ENCODE measurements around the gene ZNF182.
"Not testable (repeated sequence)": the region's sequence is repeated elsewhere in the genome, so short reads cannot be mapped to it uniquely, and the experiment has no call there.

ZNF182 gene

GRCh38 chrX:47961830-47962229, 42.0 kb downstream of the ZNF182 start:
- peaks cover 0 to 10% (median 5%) of the 10 kb centered on the region in 5 donors for H3K4me1 ChIP-seq (ENCODE audit: control insufficient read depth in 5 of 5, insufficient read depth in 5 of 5, low read length in 5 of 5)
- not testable (repeated sequence) for H3K9ac ChIP-seq (ENCODE audit: low read length in 5 of 5); H3K27me3 ChIP-seq (ENCODE audit: control insufficient read depth in 5 of 5, insufficient read depth in 4 of 5, low read length in 5 of 5); H3K36me3 ChIP-seq (ENCODE audit: control insufficient read depth in 5 of 5, insufficient read depth in 5 of 5, low read length in 5 of 5); H3K4me3 ChIP-seq (ENCODE audit: low read depth in 1 of 5, low read length in 5 of 5); H3K27ac ChIP-seq (ENCODE audit: low read depth, low read length)
- H3K9me3 ChIP-seq (ENCODE audit: control insufficient read depth in 5 of 5, low read length in 5 of 5): peaks cover 0 to 25% (median 12%) of the 10 kb centered on the region in 5 donors

- Histone ChIP-seq H3K9me3 (ENCODE audit: control insufficient read depth in 5 of 5, low read length in 5 of 5) (peaks cover 0 to 20% (median 11%) of the 10 kb centered on the region in 5 donors), H3K36me3 (ENCODE audit: control insufficient read depth in 5 of 5, insufficient read depth in 5 of 5, low read length in 5 of 5) (no peaks in the 10 kb centered on the region), H3K27ac (ENCODE audit: low read depth, low read length) (no peak overlapping the region), H3K4me1 (ENCODE audit: control insufficient read depth in 5 of 5, insufficient read depth in 5 of 5, low read length in 5 of 5) (peaks cover 0 to 10% (median 5%) of the 10 kb centered on the region in 5 donors), H3K4me3 (ENCODE audit: low read depth in 1 of 5, low read length in 5 of 5) (no peak overlapping the region), H3K27me3 (ENCODE audit: control insufficient read depth in 5 of 5, insufficient read depth in 4 of 5, low read length in 5 of 5) (peaks cover 0 to 6% (median 0%) of the 10 kb centered on the region in 5 donors), H3K9ac (ENCODE audit: low read length in 5 of 5) (no peak overlapping the region)
Observed at GRCh38 chrX:47960406-47960805, 43.4 kb downstream of the ZNF182 start.

DNA sequence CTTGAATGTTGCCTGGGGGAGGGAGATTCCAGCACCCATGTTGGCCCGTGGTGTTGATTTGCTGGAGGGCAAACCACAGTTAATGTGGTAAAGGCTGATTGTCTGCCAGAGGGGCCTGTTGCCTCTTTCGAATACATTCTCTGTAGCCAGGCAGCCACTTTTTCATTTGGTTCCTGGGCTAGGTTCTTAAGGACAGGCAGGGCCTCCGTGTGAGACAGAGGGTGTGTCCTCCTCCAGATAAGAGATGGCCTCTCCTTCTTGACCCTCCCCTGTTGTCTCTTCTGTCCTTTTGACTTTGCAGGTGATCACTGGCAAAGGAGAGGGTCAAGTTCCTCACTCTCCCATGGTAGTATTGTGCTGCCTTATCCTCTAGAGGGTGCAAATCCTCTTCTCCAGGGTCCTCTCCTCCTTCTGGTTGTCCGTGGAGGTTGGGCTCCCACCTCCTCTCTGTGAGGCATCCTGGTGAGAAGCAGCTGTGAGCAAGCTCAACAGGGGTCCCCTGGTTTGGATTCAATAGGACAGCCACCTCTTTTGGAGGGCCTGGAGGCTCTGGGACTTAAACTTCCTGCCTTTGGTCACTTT, 44.9 kb downstream of the ZNF182 start:
- Histone ChIP-seq H3K36me3 (ENCODE audit: control insufficient read depth in 5 of 5, insufficient read depth in 5 of 5, low read length in 5 of 5) (no peaks in the 10 kb centered on the region), H3K4me1 (ENCODE audit: control insufficient read depth in 5 of 5, insufficient read depth in 5 of 5, low read length in 5 of 5) (peaks cover 0 to 10% (median 5%) of the 10 kb centered on the region in 5 donors), H3K27me3 (ENCODE audit: control insufficient read depth in 5 of 5, insufficient read depth in 4 of 5, low read length in 5 of 5) (peaks cover 0 to 6% (median 0%) of the 10 kb centered on the region in 5 donors), H3K4me3 (ENCODE audit: low read depth in 1 of 5, low read length in 5 of 5) (no peak overlapping the region), H3K27ac (ENCODE audit: low read depth, low read length) (no peak overlapping the region), H3K9me3 (ENCODE audit: control insufficient read depth in 5 of 5, low read length in 5 of 5) (peaks cover 0 to 9% (median 0%) of the 10 kb centered on the region in 5 donors), H3K9ac (ENCODE audit: low read length in 5 of 5) (no peak overlapping the region)

GRCh38 chrX:47958206-47958605, 45.6 kb downstream of the ZNF182 start:
- H3K27me3 ChIP-seq (ENCODE audit: control insufficient read depth in 5 of 5, insufficient read depth in 4 of 5, low read length in 5 of 5); H3K9ac ChIP-seq (ENCODE audit: low read length in 5 of 5); H3K27ac ChIP-seq (ENCODE audit: low read depth, low read length); H3K36me3 ChIP-seq (ENCODE audit: control insufficient read depth in 5 of 5, insufficient read depth in 5 of 5, low read length in 5 of 5); H3K4me3 ChIP-seq (ENCODE audit: low read depth in 1 of 5, low read length in 5 of 5); H3K9me3 ChIP-seq (ENCODE audit: control insufficient read depth in 5 of 5, low read length in 5 of 5): not testable (repeated sequence)
- H3K4me1 ChIP-seq (ENCODE audit: control insufficient read depth in 5 of 5, insufficient read depth in 5 of 5, low read length in 5 of 5): peaks cover 0 to 10% (median 5%) of the 10 kb centered on the region in 5 donors

GRCh38 chrX:47956016-47956415, 47.8 kb downstream of the ZNF182 start:
- Histone ChIP-seq H3K4me3 (ENCODE audit: low read depth in 1 of 5, low read length in 5 of 5) (no peak overlapping the region), H3K9me3 (ENCODE audit: control insufficient read depth in 5 of 5, low read length in 5 of 5) (peaks cover 0 to 23% (median 4%) of the 10 kb centered on the region in 5 donors), H3K9ac (ENCODE audit: low read length in 5 of 5) (no peak overlapping the region), H3K36me3 (ENCODE audit: control insufficient read depth in 5 of 5, insufficient read depth in 5 of 5, low read length in 5 of 5) (no peaks in the 10 kb centered on the region), H3K27me3 (ENCODE audit: control insufficient read depth in 5 of 5, insufficient read depth in 4 of 5, low read length in 5 of 5) (peaks cover 0 to 6% (median 0%) of the 10 kb centered on the region in 5 donors), H3K27ac (ENCODE audit: low read depth, low read length) (no peak overlapping the region), H3K4me1 (ENCODE audit: control insufficient read depth in 5 of 5, insufficient read depth in 5 of 5, low read length in 5 of 5) (peaks cover 0 to 10% (median 0%) of the 10 kb centered on the region in 5 donors)

GRCh38 chrX:47955295-47955694, 48.5 kb downstream of the ZNF182 start:
- not testable (repeated sequence) for H3K27ac ChIP-seq (ENCODE audit: low read depth, low read length); H3K4me3 ChIP-seq (ENCODE audit: low read depth in 1 of 5, low read length in 5 of 5); H3K9ac ChIP-seq (ENCODE audit: low read length in 5 of 5); H3K27me3 ChIP-seq (ENCODE audit: control insufficient read depth in 5 of 5, insufficient read depth in 4 of 5, low read length in 5 of 5); H3K4me1 ChIP-seq (ENCODE audit: control insufficient read depth in 5 of 5, insufficient read depth in 5 of 5, low read length in 5 of 5); H3K36me3 ChIP-seq (ENCODE audit: control insufficient read depth in 5 of 5, insufficient read depth in 5 of 5, low read length in 5 of 5)
- H3K9me3 ChIP-seq (ENCODE audit: control insufficient read depth in 5 of 5, low read length in 5 of 5): peaks cover 0 to 21% (median 7%) of the 10 kb centered on the region in 5 donors

GRCh38 chrX:47941423-47941822, 62.4 kb downstream of the ZNF182 start:
- Histone ChIP-seq H3K4me1 (ENCODE audit: control insufficient read depth in 5 of 5, insufficient read depth in 5 of 5, low read length in 5 of 5) (no peaks in the 10 kb centered on the region), H3K9me3 (ENCODE audit: control insufficient read depth in 5 of 5, low read length in 5 of 5) (peaks cover 0 to 13% (median 6%) of the 10 kb centered on the region in 5 donors), H3K27me3 (ENCODE audit: control insufficient read depth in 5 of 5, insufficient read depth in 4 of 5, low read length in 5 of 5) (peaks cover 0 to 2% (median 0%) of the 10 kb centered on the region in 5 donors), H3K36me3 (ENCODE audit: control insufficient read depth in 5 of 5, insufficient read depth in 5 of 5, low read length in 5 of 5) (no peaks in the 10 kb centered on the region), H3K4me3 (ENCODE audit: low read depth in 1 of 5, low read length in 5 of 5) (no peak overlapping the region), H3K27ac (ENCODE audit: low read depth, low read length) (no peak overlapping the region), H3K9ac (ENCODE audit: low read length in 5 of 5) (no peak overlapping the region)

- no peak overlapping the region for H3K4me3 ChIP-seq (ENCODE audit: low read depth in 1 of 5, low read length in 5 of 5)
- no peak overlapping the region for H3K27ac ChIP-seq (ENCODE audit: low read depth, low read length)
- peaks cover 0 to 13% (median 6%) of the 10 kb centered on the region in 5 donors for H3K9me3 ChIP-seq (ENCODE audit: control insufficient read depth in 5 of 5, low read length in 5 of 5)
- no peaks in the 10 kb centered on the region for H3K4me1 ChIP-seq (ENCODE audit: control insufficient read depth in 5 of 5, insufficient read depth in 5 of 5, low read length in 5 of 5)
- no peaks in the 10 kb centered on the region for H3K36me3 ChIP-seq (ENCODE audit: control insufficient read depth in 5 of 5, insufficient read depth in 5 of 5, low read length in 5 of 5)
- peaks cover 0 to 2% (median 0%) of the 10 kb centered on the region in 5 donors for H3K27me3 ChIP-seq (ENCODE audit: control insufficient read depth in 5 of 5, insufficient read depth in 4 of 5, low read length in 5 of 5)
- H3K9ac ChIP-seq (ENCODE audit: low read length in 5 of 5): no peak overlapping the region
Observed at GRCh38 chrX:47940448-47940847, 63.3 kb downstream of the ZNF182 start.

- H3K9me3 ChIP-seq (ENCODE audit: control insufficient read depth in 5 of 5, low read length in 5 of 5): peaks cover 0 to 5% (median 3%) of the 10 kb centered on the region in 5 donors
- no peak overlapping the region for H3K27ac ChIP-seq (ENCODE audit: low read depth, low read length)
- H3K36me3 ChIP-seq (ENCODE audit: control insufficient read depth in 5 of 5, insufficient read depth in 5 of 5, low read length in 5 of 5): no peaks in the 10 kb centered on the region
- H3K27me3 ChIP-seq (ENCODE audit: control insufficient read depth in 5 of 5, insufficient read depth in 4 of 5, low read length in 5 of 5): no peaks in the 10 kb centered on the region
- no peaks in the 10 kb centered on the region for H3K4me1 ChIP-seq (ENCODE audit: control insufficient read depth in 5 of 5, insufficient read depth in 5 of 5, low read length in 5 of 5)
- H3K4me3 ChIP-seq (ENCODE audit: low read depth in 1 of 5, low read length in 5 of 5): no peak overlapping the region
- H3K9ac ChIP-seq (ENCODE audit: low read length in 5 of 5): no peak overlapping the region
Observed at GRCh38 chrX:47936940-47937317, 66.9 kb downstream of the ZNF182 start.

DNA sequence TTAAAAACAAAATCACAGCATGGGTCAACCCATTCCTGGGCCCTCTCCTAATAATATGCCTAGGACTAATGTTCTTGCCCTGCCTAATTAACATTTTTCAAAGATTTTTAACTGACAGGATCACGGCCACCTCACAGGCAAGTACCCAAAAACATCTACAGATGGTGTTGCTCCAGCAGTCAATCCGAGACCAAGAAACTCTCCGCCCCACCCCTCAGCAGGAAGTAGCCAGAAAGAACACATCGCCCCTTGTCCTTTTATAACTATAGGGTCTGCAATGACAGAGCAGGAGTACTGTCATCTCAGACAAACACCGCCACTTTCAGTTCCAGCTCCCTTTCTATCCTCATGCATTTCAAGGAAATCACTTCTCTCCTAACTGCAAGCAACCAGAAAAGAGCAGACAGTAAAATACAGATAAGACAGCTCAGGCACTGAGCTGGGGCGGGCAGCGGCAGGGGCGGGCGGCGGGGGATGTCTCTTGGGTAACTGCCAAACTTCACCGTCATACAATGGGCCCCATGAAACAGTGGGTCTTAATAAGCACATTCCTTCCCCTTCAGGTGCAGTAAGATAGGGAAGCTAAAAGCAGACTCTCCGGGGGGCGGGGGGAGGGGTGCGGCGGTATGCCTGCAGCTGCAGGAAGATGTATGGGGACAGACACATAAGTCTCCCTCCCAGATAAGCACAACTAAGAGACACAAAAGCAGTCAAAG, 67.4 kb downstream of the ZNF182 start:
- Histone ChIP-seq H3K27ac (ENCODE audit: low read depth, low read length) (no peak overlapping the region), H3K9me3 (ENCODE audit: control insufficient read depth in 5 of 5, low read length in 5 of 5) (peaks cover 0 to 5% (median 3%) of the 10 kb centered on the region in 5 donors), H3K36me3 (ENCODE audit: control insufficient read depth in 5 of 5, insufficient read depth in 5 of 5, low read length in 5 of 5) (no peaks in the 10 kb centered on the region), H3K4me3 (ENCODE audit: low read depth in 1 of 5, low read length in 5 of 5) (peak overlapping the region in 1 of 5 donors; percentile 29), H3K9ac (ENCODE audit: low read length in 5 of 5) (no peak overlapping the region), H3K4me1 (ENCODE audit: control insufficient read depth in 5 of 5, insufficient read depth in 5 of 5, low read length in 5 of 5) (no peaks in the 10 kb centered on the region), H3K27me3 (ENCODE audit: control insufficient read depth in 5 of 5, insufficient read depth in 4 of 5, low read length in 5 of 5) (no peaks in the 10 kb centered on the region)
